Jurkat, Clone E6-1 (cell line): ENCODE measurements around the gene SFXN4.
A peak's percentile ranks its signal among the peaks of the same experiment; 100 is the strongest.

Source experiments
- DNase-seq: peaks from one replicate; pipeline ENCODE4 v3.0.0-alpha.2; 2011; ENCODE audit warnings: low read depth, low spot score
- H3K4me3 ChIP-seq: 2 replicates; pipeline ENCODE4 v1.5.1; 2011; ENCODE audit warnings: mild to moderate bottlenecking, low read length, control low read depth, moderate library complexity

The SFXN4 gene

GRCh38 chr10:119090968-119091367 is 74.5 kb downstream of the SFXN4 start:
- DNase-seq = peak; percentile 63
- peak overlapping the region; percentile 20 for H3K4me3 ChIP-seq
